RWPE2 (cell line): ENCODE data around the gene CNTN4.

Source experiments
- ATAC-seq: fragments of 200-7000 bp; cut with Tn5 transposase; 3 replicates; pipeline ENCODE4 v1.9.1; 2021; ENCODE audit warnings: low read depth
- DNase-seq: peaks from one replicate; pipeline ENCODE4 v3.0.0-alpha.2; 2020; ENCODE audit warnings: low spot score
- H3K27ac ChIP-seq: fragments of 450-650 bp; 2 replicates; pipeline ENCODE4 v1.5.1; 2017; ENCODE audit warnings: mild to moderate bottlenecking; ENCODE audit not compliant: poor library complexity, severe bottlenecking
- H3K27me3 ChIP-seq: fragments of 250-450 bp; sonication (Bioruptor Pico); 2 replicates; pipeline ENCODE4 v1.5.1; 2021; ENCODE audit warnings: mild to moderate bottlenecking, moderate library complexity; ENCODE audit not compliant: insufficient read depth, poor library complexity, severe bottlenecking
- H3K36me3 ChIP-seq: fragments of 250-450 bp; sonication (Bioruptor Pico); 2 replicates; pipeline ENCODE4 v1.5.1; 2020; ENCODE audit warnings: low read depth, mild to moderate bottlenecking, moderate library complexity
- H3K4me1 ChIP-seq: fragments of 250-450 bp; sonication (Bioruptor Pico); 2 replicates; pipeline ENCODE4 v1.5.1; 2021; ENCODE audit warnings: mild to moderate bottlenecking, moderate library complexity; ENCODE audit not compliant: insufficient read depth, poor library complexity, severe bottlenecking
- H3K4me3 ChIP-seq: fragments of 250-450 bp; sonication (Bioruptor Pico); 2 replicates; pipeline ENCODE4 v1.5.1; 2021; ENCODE audit warnings: mild to moderate bottlenecking, moderate library complexity; ENCODE audit not compliant: severe bottlenecking
- H3K9me3 ChIP-seq: fragments of 250-450 bp; sonication (Bioruptor Pico); 2 replicates; pipeline ENCODE4 v1.5.1; 2021; ENCODE audit warnings: mild to moderate bottlenecking, moderate library complexity; ENCODE audit not compliant: severe bottlenecking
- CTCF ChIP-seq: fragments of 450-650 bp; IDR thresholded peaks from one replicate; pipeline ENCODE4 v1.5.1; 2017; ENCODE audit warnings: mild to moderate bottlenecking, moderate library complexity; ENCODE audit not compliant: poor library complexity, severe bottlenecking

The CNTN4 gene

DNA sequence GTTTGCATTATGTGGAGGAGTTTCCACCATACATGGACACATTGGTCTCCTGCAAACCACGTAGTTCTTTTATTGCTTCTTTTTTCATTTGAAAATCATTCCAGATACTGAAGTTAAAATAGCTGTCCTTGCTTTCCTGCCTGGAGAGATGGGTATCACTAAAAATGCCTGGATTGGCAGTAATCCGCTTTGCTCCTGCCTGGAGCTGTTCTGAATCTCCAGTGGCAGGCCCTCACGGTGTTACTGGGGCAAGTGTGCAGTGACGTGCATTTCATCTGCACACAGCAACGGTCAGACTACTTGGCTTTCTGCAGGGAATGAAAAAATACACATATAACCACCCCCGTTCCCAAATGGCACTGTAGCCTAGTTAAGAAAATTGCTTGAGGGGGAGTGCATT, 738.6 kb downstream of the CNTN4 start:
- no peak for TF ChIP-seq CTCF
- DNase-seq (no peak), ATAC-seq (no peak)
- Histone ChIP-seq H3K4me3 (no peak overlapping the region), H3K27ac (no peak overlapping the region), H3K36me3 (no peaks in the 10 kb centered on the region), H3K27me3 (no peaks in the 10 kb centered on the region), H3K9me3 (no peaks in the 10 kb centered on the region), H3K4me1 (no peaks in the 10 kb centered on the region)

DNA sequence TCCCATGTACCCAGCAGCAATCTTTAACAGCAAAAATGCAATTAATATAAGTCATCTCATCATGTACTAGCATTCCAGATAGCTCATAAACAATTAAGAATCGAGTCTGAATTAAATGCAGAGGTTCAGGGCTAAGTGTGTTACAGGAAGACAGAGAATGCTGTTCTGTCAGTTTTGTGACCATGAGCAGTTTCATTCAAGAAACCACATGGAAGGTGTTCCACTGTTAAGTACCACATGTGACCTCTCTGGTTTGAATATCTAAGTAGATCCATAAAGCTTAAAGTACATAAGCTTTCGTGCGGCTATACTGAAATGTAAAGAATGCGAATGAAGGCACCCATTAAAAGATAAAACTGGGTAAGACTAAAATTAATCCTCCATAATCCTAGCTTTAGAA, 739.2 kb downstream of the CNTN4 start:
- ATAC-seq (no peak), DNase-seq (no peak)
- H3K36me3 ChIP-seq = no peaks in the 10 kb centered on the region
- no peak overlapping the region for H3K4me3 ChIP-seq
- H3K9me3 ChIP-seq = no peaks in the 10 kb centered on the region
- no peaks in the 10 kb centered on the region for H3K27me3 ChIP-seq
- no peak overlapping the region for H3K27ac ChIP-seq
- H3K4me1 ChIP-seq = no peaks in the 10 kb centered on the region
- TF ChIP-seq CTCF = no peak

DNA sequence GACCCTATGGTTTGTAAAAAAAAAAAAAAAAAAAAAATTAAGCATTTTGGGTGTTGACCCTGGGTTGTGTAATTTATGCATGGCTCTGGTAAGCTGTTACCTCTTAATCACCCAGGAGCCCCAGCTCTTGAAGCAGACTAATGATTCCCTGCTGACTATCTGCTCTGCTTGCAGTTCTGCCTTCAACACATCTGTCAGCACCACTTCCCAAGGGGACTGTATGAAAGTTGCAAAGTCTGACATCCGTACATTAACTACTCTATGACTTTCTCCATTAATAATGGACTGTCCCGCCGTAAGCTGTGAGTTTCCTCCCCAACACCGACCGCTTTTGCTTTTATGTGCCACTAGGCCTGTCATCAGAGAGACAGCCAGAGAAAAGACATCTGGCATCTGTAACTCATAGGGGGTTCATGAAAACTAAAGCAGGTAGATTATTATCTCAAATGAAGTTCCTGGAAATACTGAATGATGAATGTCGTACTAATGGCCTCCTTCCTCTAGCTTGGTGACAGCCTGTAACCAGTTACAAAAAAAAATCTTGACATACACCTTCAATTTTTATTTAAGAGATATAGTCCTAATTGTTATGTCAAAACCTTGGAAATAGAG, 740.0 kb downstream of the CNTN4 start:
- no peaks in the 10 kb centered on the region for H3K9me3 ChIP-seq
- TF ChIP-seq CTCF = no peak
- H3K27ac ChIP-seq = no peak overlapping the region
- H3K4me1 ChIP-seq = no peaks in the 10 kb centered on the region
- ATAC-seq = no peak
- no peak overlapping the region for H3K4me3 ChIP-seq
- no peaks in the 10 kb centered on the region for H3K27me3 ChIP-seq
- no peak for DNase-seq
- no peaks in the 10 kb centered on the region for H3K36me3 ChIP-seq

GRCh38 chr3:2839876-2840275, 741.2 kb downstream of the CNTN4 start:
- DNase-seq (no peak), ATAC-seq (no peak)
- H3K9me3 ChIP-seq = no peaks in the 10 kb centered on the region
- H3K27me3 ChIP-seq = no peaks in the 10 kb centered on the region
- H3K4me1 ChIP-seq = no peaks in the 10 kb centered on the region
- no peak for TF ChIP-seq CTCF
- H3K36me3 ChIP-seq = no peaks in the 10 kb centered on the region
- no peak overlapping the region for H3K27ac ChIP-seq
- no peak overlapping the region for H3K4me3 ChIP-seq

- no peak for TF ChIP-seq CTCF
- Histone ChIP-seq H3K9me3 (no peaks in the 10 kb centered on the region), H3K36me3 (no peaks in the 10 kb centered on the region), H3K4me3 (no peak overlapping the region), H3K27me3 (no peaks in the 10 kb centered on the region), H3K27ac (no peak overlapping the region), H3K4me1 (no peaks in the 10 kb centered on the region)
- ATAC-seq = no peak
- DNase-seq = no peak
Measured at GRCh38 chr3:2847062-2847841, 748.6 kb downstream of the CNTN4 start.
